ENCODE data around the gene REG3G.
"Not testable (repeated sequence)": the region's sequence is repeated elsewhere in the genome, so short reads cannot be mapped to it uniquely, and the experiment has no call there.

The REG3G gene

GRCh38 chr2:79039944-79040343 lies 14.4 kb downstream of the REG3G start:
- no peak for TF ChIP-seq POLR2AphosphoS5 (IDR thresholded peaks at IDR 0.05; ENCODE audit: low read depth, low read length)
- FAIRE-seq, result no peak
- DNase-seq (ENCODE audit: insufficient read length), result no peak

- TF ChIP-seq TAF1 (IDR thresholded peaks at IDR 0.05; ENCODE audit: borderline replicate concordance, low read depth, low read length), result no peak
- DNase-seq (ENCODE audit: insufficient read length), result no peak
- FAIRE-seq, result no peak
Observed at GRCh38 chr2:79041032-79041448, 15.5 kb downstream of the REG3G start.

- FAIRE-seq; DNase-seq (ENCODE audit: insufficient read length): not testable (repeated sequence)
Observed at GRCh38 chr2:79053486-79053885, 28.0 kb downstream of the REG3G start.

- DNase-seq (ENCODE audit: insufficient read length); FAIRE-seq: not testable (repeated sequence)
Observed at GRCh38 chr2:79054769-79055168, 29.3 kb downstream of the REG3G start.

GRCh38 chr2:79065201-79065600 lies 39.7 kb downstream of the REG3G start:
- FAIRE-seq, result no peak
- no peak for TF ChIP-seq POLR2A (IDR thresholded peaks at IDR 0.05; ENCODE audit: low read depth, low read length)
- no peak for TF ChIP-seq POLR2AphosphoS5 (IDR thresholded peaks at IDR 0.05; ENCODE audit: low read depth, low read length)
- TF ChIP-seq TAF1 (IDR thresholded peaks at IDR 0.05; ENCODE audit: borderline replicate concordance, low read depth, low read length), result no peak

GRCh38 chr2:79071078-79071477 lies 45.6 kb downstream of the REG3G start:
- DNase-seq (ENCODE audit: insufficient read length), result no peak
- TF ChIP-seq TAF1 (IDR thresholded peaks at IDR 0.05; ENCODE audit: borderline replicate concordance, low read depth, low read length) (no peak), POLR2AphosphoS5 (IDR thresholded peaks at IDR 0.05; ENCODE audit: low read depth, low read length) (no peak), POLR2A (IDR thresholded peaks at IDR 0.05; ENCODE audit: low read depth, low read length) (no peak)
- FAIRE-seq, result no peak

More at GRCh38 chr2:79065201-79065600, 39.7 kb downstream of the REG3G start:
- DNase-seq (ENCODE audit: insufficient read length), result no peak

Measured in GM12892 (cell line).